H1 (cell line): ENCODE measurements around the gene FOXB1. TPM values are rescaled to one million over a fixed set of nuclear protein-coding genes. Genes with fewer than 3 reads are reported as not detected.

Experiments used
- BACH1 ChIP-seq: IDR thresholded peaks from 2 replicates; pipeline ENCODE4 v1.6.1; 2012; ENCODE audit warnings: low read length, improper control_type of control experiment
- CBX5 ChIP-seq: fragments of 300-800, 300-1000 bp; sonication (generic); IDR thresholded peaks from 2 replicates; pipeline ENCODE4 v1.7.1; 2016; ENCODE audit warnings: antibody characterized with exemption, low read length, low read depth
- CREB1 ChIP-seq: IDR thresholded peaks from 2 replicates; pipeline ENCODE4 v1.6.1; 2012; ENCODE audit warnings: inconsistent platforms
- GTF2F1 ChIP-seq: IDR thresholded peaks from 2 replicates; pipeline ENCODE4 v1.6.1; 2012; ENCODE audit warnings: low read depth, low read length, improper control_type of control experiment, borderline replicate concordance
- RBBP5 ChIP-seq: IDR thresholded peaks from 2 replicates; pipeline ENCODE4 v1.7.1; 2012; ENCODE audit warnings: low read depth, mild to moderate bottlenecking, inconsistent platforms, low read length, moderate library complexity, borderline replicate concordance
- SAP30 ChIP-seq: fragments of 300-600 bp; sonication (generic); IDR thresholded peaks from 2 replicates; pipeline ENCODE4 v1.7.1; 2012; ENCODE audit warnings: low read length, moderate library complexity, mild to moderate bottlenecking, inconsistent platforms; ENCODE audit not compliant: insufficient read depth, insufficient replicate concordance
- polyA plus RNA-seq, 7 experiments: library from polyadenylated mRNA; depleted of rRNA in 3 of 7; stranded (reverse) in 5 of 7; unstranded in 2 of 7; fragments of >200 nt in 5 of 7; fragments of 200-250 nt in 2 of 7; gene quantifications; 1 replicate in 5 of 7; 2 replicates in 1 of 7; 4 replicates in 1 of 7; pipeline versions ENCODE4 v1.2.1 to v1.2.3, GENCODE V29; 2011 to 2013; ENCODE audit warnings: missing spikeins in 2 of 7, mixed read lengths in 2 of 7
- total RNA-seq: library from RNA; stranded (reverse); fragmentation: NEBNext Ultra II Directional; extraction: Animal tissue kit (Norgen Biotek cat#: 25700); gene quantifications from 2 replicates; pipeline ENCODE4 v1.2.1, GENCODE V29; 2021
- TF ChIP-seq, protein P1 (sequence below): fragments of 300-600 bp; sonication (generic); IDR thresholded peaks from 2 replicates; pipeline ENCODE4 v1.7.1; 2012; ENCODE audit warnings: low read length, moderate library complexity, mild to moderate bottlenecking, inconsistent platforms; ENCODE audit not compliant: insufficient replicate concordance
- TF ChIP-seq, protein P2 (sequence below): IDR thresholded peaks from 2 replicates; pipeline ENCODE4 v1.6.1; 2011; ENCODE audit warnings: low read length, improper control_type of control experiment

Gene FOXB1
- total and polyA plus RNA-seq, 2 of the 8 experiments (the other 6 are each of a cell fraction or from before 2014, with no cell fraction given), result 0.92 to 1.5 TPM

DNA sequence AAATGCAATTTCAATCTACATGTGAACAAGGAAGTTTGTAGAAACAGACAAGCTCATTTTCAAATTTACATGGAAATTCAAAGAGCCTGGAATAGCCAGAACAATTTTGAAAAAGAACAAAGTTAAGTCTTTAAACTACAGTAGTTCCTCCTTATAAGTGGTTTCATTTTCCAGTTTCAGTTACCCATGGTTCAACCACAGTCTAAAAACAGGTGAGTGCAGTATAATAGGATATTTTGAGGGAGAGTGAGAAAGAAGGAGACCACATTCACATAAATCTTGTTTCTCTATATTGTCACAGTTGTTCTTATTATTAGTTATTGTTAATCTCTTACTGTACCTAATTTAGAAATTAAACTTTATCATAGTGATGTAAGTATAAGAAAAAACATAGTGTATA is 45.8 kb upstream of the FOXB1 start (continued):
- TF ChIP-seq, protein P1, sequence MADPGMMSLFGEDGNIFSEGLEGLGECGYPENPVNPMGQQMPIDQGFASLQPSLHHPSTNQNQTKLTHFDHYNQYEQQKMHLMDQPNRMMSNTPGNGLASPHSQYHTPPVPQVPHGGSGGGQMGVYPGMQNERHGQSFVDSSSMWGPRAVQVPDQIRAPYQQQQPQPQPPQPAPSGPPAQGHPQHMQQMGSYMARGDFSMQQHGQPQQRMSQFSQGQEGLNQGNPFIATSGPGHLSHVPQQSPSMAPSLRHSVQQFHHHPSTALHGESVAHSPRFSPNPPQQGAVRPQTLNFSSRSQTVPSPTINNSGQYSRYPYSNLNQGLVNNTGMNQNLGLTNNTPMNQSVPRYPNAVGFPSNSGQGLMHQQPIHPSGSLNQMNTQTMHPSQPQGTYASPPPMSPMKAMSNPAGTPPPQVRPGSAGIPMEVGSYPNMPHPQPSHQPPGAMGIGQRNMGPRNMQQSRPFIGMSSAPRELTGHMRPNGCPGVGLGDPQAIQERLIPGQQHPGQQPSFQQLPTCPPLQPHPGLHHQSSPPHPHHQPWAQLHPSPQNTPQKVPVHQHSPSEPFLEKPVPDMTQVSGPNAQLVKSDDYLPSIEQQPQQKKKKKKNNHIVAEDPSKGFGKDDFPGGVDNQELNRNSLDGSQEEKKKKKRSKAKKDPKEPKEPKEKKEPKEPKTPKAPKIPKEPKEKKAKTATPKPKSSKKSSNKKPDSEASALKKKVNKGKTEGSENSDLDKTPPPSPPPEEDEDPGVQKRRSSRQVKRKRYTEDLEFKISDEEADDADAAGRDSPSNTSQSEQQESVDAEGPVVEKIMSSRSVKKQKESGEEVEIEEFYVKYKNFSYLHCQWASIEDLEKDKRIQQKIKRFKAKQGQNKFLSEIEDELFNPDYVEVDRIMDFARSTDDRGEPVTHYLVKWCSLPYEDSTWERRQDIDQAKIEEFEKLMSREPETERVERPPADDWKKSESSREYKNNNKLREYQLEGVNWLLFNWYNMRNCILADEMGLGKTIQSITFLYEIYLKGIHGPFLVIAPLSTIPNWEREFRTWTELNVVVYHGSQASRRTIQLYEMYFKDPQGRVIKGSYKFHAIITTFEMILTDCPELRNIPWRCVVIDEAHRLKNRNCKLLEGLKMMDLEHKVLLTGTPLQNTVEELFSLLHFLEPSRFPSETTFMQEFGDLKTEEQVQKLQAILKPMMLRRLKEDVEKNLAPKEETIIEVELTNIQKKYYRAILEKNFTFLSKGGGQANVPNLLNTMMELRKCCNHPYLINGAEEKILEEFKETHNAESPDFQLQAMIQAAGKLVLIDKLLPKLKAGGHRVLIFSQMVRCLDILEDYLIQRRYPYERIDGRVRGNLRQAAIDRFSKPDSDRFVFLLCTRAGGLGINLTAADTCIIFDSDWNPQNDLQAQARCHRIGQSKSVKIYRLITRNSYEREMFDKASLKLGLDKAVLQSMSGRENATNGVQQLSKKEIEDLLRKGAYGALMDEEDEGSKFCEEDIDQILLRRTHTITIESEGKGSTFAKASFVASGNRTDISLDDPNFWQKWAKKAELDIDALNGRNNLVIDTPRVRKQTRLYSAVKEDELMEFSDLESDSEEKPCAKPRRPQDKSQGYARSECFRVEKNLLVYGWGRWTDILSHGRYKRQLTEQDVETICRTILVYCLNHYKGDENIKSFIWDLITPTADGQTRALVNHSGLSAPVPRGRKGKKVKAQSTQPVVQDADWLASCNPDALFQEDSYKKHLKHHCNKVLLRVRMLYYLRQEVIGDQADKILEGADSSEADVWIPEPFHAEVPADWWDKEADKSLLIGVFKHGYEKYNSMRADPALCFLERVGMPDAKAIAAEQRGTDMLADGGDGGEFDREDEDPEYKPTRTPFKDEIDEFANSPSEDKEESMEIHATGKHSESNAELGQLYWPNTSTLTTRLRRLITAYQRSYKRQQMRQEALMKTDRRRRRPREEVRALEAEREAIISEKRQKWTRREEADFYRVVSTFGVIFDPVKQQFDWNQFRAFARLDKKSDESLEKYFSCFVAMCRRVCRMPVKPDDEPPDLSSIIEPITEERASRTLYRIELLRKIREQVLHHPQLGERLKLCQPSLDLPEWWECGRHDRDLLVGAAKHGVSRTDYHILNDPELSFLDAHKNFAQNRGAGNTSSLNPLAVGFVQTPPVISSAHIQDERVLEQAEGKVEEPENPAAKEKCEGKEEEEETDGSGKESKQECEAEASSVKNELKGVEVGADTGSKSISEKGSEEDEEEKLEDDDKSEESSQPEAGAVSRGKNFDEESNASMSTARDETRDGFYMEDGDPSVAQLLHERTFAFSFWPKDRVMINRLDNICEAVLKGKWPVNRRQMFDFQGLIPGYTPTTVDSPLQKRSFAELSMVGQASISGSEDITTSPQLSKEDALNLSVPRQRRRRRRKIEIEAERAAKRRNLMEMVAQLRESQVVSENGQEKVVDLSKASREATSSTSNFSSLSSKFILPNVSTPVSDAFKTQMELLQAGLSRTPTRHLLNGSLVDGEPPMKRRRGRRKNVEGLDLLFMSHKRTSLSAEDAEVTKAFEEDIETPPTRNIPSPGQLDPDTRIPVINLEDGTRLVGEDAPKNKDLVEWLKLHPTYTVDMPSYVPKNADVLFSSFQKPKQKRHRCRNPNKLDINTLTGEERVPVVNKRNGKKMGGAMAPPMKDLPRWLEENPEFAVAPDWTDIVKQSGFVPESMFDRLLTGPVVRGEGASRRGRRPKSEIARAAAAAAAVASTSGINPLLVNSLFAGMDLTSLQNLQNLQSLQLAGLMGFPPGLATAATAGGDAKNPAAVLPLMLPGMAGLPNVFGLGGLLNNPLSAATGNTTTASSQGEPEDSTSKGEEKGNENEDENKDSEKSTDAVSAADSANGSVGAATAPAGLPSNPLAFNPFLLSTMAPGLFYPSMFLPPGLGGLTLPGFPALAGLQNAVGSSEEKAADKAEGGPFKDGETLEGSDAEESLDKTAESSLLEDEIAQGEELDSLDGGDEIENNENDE, result no peak
- TF ChIP-seq RBBP5, result no peak
- no peak for TF ChIP-seq CBX5
- no peak for TF ChIP-seq GTF2F1
- TF ChIP-seq SAP30, result no peak
- TF ChIP-seq CREB1, result no peak
- TF ChIP-seq BACH1, result no peak
- TF ChIP-seq, protein P2, sequence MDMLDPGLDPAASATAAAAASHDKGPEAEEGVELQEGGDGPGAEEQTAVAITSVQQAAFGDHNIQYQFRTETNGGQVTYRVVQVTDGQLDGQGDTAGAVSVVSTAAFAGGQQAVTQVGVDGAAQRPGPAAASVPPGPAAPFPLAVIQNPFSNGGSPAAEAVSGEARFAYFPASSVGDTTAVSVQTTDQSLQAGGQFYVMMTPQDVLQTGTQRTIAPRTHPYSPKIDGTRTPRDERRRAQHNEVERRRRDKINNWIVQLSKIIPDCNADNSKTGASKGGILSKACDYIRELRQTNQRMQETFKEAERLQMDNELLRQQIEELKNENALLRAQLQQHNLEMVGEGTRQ, result no peak
